PC-3 (cell line): ENCODE measurements around the gene FAM114A1. TPM values are rescaled to one million over a fixed set of nuclear protein-coding genes. Genes with fewer than 3 reads are reported as not detected.

Experiments used
- ATAC-seq: fragments of 200-7000 bp; cut with Tn5 transposase; 2 replicates; pipeline ENCODE4 v1.9.1; 2020; ENCODE audit warnings: mild to moderate bottlenecking, moderate library complexity
- BruUV-seq: library from RNA; stranded (reverse); fragments of 400-500 nt; replicated peaks from 2 replicates; lab custom pipeline; 2021; lab: Mats Ljungman, UMichigan
- CTCF ChIA-PET: fragments of 300-600 bp; sonication (Branson Sonifier 250); formaldehyde crosslinking; loops from one replicate; lab custom pipeline; 2022; ENCODE audit warnings: antibody characterized with exemption; lab: Charles Lee
- POLR2A ChIA-PET: fragments of 300-600 bp; sonication (Branson Sonifier 250); formaldehyde crosslinking; loops from one replicate; lab custom pipeline; 2022; ENCODE audit warnings: antibody characterized with exemption; ENCODE audit not compliant: unreplicated experiment; lab: Charles Lee
- DNase-seq: peaks from one replicate; pipeline ENCODE4 v3.0.0-alpha.2; 2015
- H2AFZ ChIP-seq: fragments of 300-600 bp; sonication (generic); 2 replicates; pipeline ENCODE4 v1.6.0; 2016; ENCODE audit warnings: antibody characterized with exemption, low read length
- H3F3A ChIP-seq: fragments of 300-600 bp; sonication (generic); one replicate; pipeline ENCODE4 v1.6.0; 2017; ENCODE audit warnings: antibody characterized with exemption, low read length, control low read depth, mild to moderate bottlenecking; ENCODE audit not compliant: unreplicated experiment
- H3K27ac ChIP-seq: fragments of 300-600 bp; sonication (generic); 2 replicates; pipeline ENCODE4 v1.5.1; 2016; ENCODE audit warnings: mild to moderate bottlenecking, low read length
- H3K27me3 ChIP-seq: fragments of 300-600 bp; sonication (generic); 2 replicates; pipeline ENCODE4 v1.6.1; 2016; ENCODE audit warnings: low read length, mixed read lengths
- H3K36me3 ChIP-seq: fragments of 300-600 bp; sonication (generic); 2 replicates; pipeline ENCODE4 v1.6.1; 2016; ENCODE audit warnings: low read depth, mixed run types, low read length, mixed read lengths
- H3K4me1 ChIP-seq: fragments of 300-600 bp; sonication (generic); 2 replicates; pipeline ENCODE4 v1.5.1; 2016; ENCODE audit warnings: low read length; ENCODE audit not compliant: insufficient read depth
- H3K4me2 ChIP-seq: fragments of 300-600 bp; sonication (generic); 2 replicates; pipeline ENCODE4 v1.6.0; 2016; ENCODE audit warnings: low read length
- H3K4me3 ChIP-seq: fragments of 300-600 bp; sonication (generic); 2 replicates; pipeline ENCODE4 v1.5.1; 2016; ENCODE audit warnings: mild to moderate bottlenecking, low read length, mixed read lengths
- H3K79me2 ChIP-seq: fragments of 300-600 bp; sonication (generic); 2 replicates; pipeline ENCODE4 v1.6.1; 2017; ENCODE audit warnings: low read length, mixed read lengths
- H3K9ac ChIP-seq: fragments of 300-600 bp; sonication (generic); 2 replicates; pipeline ENCODE4 v1.6.0; 2016; ENCODE audit warnings: mild to moderate bottlenecking, low read length
- H3K9me2 ChIP-seq: fragments of 300-600 bp; sonication (generic); replicated peaks from 2 replicates; pipeline ENCODE4 v1.6.1; 2016; ENCODE audit warnings: mixed run types, low read length, mixed read lengths
- H3K9me3 ChIP-seq: fragments of 300-600 bp; sonication (generic); 2 replicates; pipeline ENCODE4 v1.6.1; 2016; ENCODE audit warnings: low read length, mixed read lengths
- H4K20me1 ChIP-seq: fragments of 300-600 bp; sonication (generic); 2 replicates; pipeline ENCODE4 v1.6.1; 2016; ENCODE audit warnings: low read length, mixed read lengths
- EZH2 ChIP-seq: fragments of 300-600 bp; sonication (generic); IDR thresholded peaks from one replicate; pipeline ENCODE4 v1.6.1; 2017; ENCODE audit warnings: antibody characterized with exemption, mild to moderate bottlenecking, low read length; ENCODE audit not compliant: unreplicated experiment
- EZH2phosphoT487 ChIP-seq: fragments of 300-600 bp; sonication (generic); IDR thresholded peaks from 2 replicates; pipeline ENCODE4 v1.6.1; 2018; ENCODE audit warnings: mild to moderate bottlenecking, antibody characterized with exemption, low read length, borderline replicate concordance
- intact Hi-C: fragments of 100-400 bp; cut with micrococcal nuclease; formaldehyde crosslinking; loops from 2 replicates; pipeline ENCODE4 v1.9.0; 2023
- total RNA-seq: library from RNA; depleted of rRNA; stranded (reverse); fragments of >200 nt; gene quantifications from 2 replicates; pipeline ENCODE4 v1.2.3, GENCODE V29; 2014
- TF ChIP-seq, protein P1 (sequence below): fragments of 300-600 bp; sonication (generic); conservative IDR thresholded peaks from 2 replicates; pipeline ENCODE4 v1.5.1; 2017; ENCODE audit warnings: antibody characterized with exemption, low read depth, mild to moderate bottlenecking, low read length

The FAM114A1 gene
- total RNA-seq, 1 experiment from 2014 or later, result 25.0 TPM

DNA sequence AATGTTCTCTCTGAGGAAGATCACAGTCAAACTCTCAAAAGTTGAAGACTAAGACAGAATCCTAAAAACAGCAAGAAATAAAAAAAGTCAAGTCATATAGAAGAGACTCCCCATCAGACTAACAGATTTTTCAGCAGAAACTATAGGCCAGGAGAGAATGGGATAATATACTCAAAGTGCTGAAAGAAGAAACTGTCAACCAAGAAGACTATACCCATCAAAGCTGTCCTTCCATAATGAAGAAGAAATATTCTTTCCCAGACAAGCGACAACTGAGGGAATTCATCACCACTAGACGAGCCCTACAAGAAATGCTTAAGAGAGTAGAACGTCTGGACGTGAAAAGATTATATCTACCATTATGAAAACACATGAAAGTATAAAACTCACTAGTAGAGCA is 33.0 kb upstream of the FAM114A1 start:
- Histone ChIP-seq H3K9ac (no peak overlapping the region), H3K4me2 (no peak overlapping the region), H3K4me1 (peaks cover 9% of the 10 kb centered on the region; the same call in 1 of the 2 replicates), H3K4me3 (no peak overlapping the region), H3K9me3 (no peaks in the 10 kb centered on the region; the same call in 1 of the 2 replicates), H3K36me3 (peaks cover 3% of the 10 kb centered on the region; the same call in 1 of the 2 replicates), H4K20me1 (no peaks in the 10 kb centered on the region), H3K79me2 (no peaks in the 10 kb centered on the region), H3K27me3 (no peaks in the 10 kb centered on the region), H3F3A (no peaks in the 10 kb centered on the region), H3K27ac (no peak overlapping the region), H3K9me2 (no peaks in the 10 kb centered on the region), H2AFZ (no peak overlapping the region)
- intact Hi-C loops, result no loop called here
- POLR2A ChIA-PET, result no interaction called here
- no peak for DNase-seq
- no peak for ATAC-seq
- CTCF ChIA-PET, result no interaction called here
- no TSS peak for BruUV-seq
- TF ChIP-seq EZH2, result no peak
- no peak for TF ChIP-seq EZH2phosphoT487
- TF ChIP-seq, protein P1, sequence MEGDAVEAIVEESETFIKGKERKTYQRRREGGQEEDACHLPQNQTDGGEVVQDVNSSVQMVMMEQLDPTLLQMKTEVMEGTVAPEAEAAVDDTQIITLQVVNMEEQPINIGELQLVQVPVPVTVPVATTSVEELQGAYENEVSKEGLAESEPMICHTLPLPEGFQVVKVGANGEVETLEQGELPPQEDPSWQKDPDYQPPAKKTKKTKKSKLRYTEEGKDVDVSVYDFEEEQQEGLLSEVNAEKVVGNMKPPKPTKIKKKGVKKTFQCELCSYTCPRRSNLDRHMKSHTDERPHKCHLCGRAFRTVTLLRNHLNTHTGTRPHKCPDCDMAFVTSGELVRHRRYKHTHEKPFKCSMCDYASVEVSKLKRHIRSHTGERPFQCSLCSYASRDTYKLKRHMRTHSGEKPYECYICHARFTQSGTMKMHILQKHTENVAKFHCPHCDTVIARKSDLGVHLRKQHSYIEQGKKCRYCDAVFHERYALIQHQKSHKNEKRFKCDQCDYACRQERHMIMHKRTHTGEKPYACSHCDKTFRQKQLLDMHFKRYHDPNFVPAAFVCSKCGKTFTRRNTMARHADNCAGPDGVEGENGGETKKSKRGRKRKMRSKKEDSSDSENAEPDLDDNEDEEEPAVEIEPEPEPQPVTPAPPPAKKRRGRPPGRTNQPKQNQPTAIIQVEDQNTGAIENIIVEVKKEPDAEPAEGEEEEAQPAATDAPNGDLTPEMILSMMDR, result no peak

- intact Hi-C loops, result no loop called here
- no peak for DNase-seq
- CTCF ChIA-PET, result no interaction called here
Measured at GRCh38 chr4:38837334-38837733, 30.3 kb upstream of the FAM114A1 start.

DNA sequence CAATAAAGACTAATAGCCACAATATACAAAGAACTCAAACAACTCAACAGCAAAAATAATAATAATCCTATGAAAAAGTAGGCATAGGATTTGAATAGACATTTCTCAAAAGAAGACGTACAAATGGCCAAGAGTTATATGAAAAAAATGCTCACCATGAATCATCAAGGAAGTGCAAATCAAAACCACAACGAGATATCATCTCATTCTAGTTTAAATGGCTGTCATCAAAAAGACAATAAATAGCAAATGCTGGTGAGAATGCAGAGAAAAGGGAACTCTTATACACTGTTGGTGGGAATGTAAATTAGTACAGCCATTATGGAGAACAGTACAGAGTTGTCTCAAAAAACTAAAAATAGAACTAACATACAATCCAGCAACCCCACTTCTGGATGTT is 29.8 kb upstream of the FAM114A1 start:
- Histone ChIP-seq H3K4me2 (no peak overlapping the region), H3F3A (no peaks in the 10 kb centered on the region), H3K9me2 (no peaks in the 10 kb centered on the region), H3K36me3 (peaks cover 3% of the 10 kb centered on the region; the same call in 1 of the 2 replicates), H3K9ac (no peak overlapping the region), H3K4me1 (peaks cover 9% of the 10 kb centered on the region; the same call in 1 of the 2 replicates), H3K79me2 (no peaks in the 10 kb centered on the region), H4K20me1 (no peaks in the 10 kb centered on the region), H2AFZ (no peak overlapping the region), H3K9me3 (no peaks in the 10 kb centered on the region; the same call in 1 of the 2 replicates), H3K27me3 (no peaks in the 10 kb centered on the region), H3K27ac (peak overlapping the region; percentile 39), H3K4me3 (no peak overlapping the region)
- BruUV-seq, result no TSS peak
- ATAC-seq (peak; percentile 48), DNase-seq (peak; percentile 60)
- intact Hi-C loops, result no loop called here
- ChIA-PET POLR2A (no interaction called here), CTCF (no interaction called here)
- no peak for TF ChIP-seq EZH2
- no peak for TF ChIP-seq EZH2phosphoT487
- TF ChIP-seq, protein P1, result no peak

More at GRCh38 chr4:38837334-38837733, 30.3 kb upstream of the FAM114A1 start:
- Histone ChIP-seq H3K9ac (no peak overlapping the region), H3K79me2 (no peaks in the 10 kb centered on the region), H3F3A (no peaks in the 10 kb centered on the region), H4K20me1 (no peaks in the 10 kb centered on the region), H3K36me3 (peaks cover 3% of the 10 kb centered on the region; the same call in 1 of the 2 replicates), H3K4me1 (peaks cover 9% of the 10 kb centered on the region; the same call in 1 of the 2 replicates), H3K9me2 (no peaks in the 10 kb centered on the region), H3K9me3 (no peaks in the 10 kb centered on the region; the same call in 1 of the 2 replicates), H3K27ac (peak overlapping the region; percentile 39; the same call in 1 of the 2 replicates), H2AFZ (no peak overlapping the region), H3K4me3 (no peak overlapping the region), H3K27me3 (no peaks in the 10 kb centered on the region), H3K4me2 (no peak overlapping the region)
- POLR2A ChIA-PET, result no interaction called here
- BruUV-seq, result no TSS peak
- no peak for ATAC-seq
- TF ChIP-seq, protein P1, result no peak
- no peak for TF ChIP-seq EZH2
- TF ChIP-seq EZH2phosphoT487, result no peak
